ENCODE data around the gene LPCAT1.
"Not testable (repeated sequence)": the region's sequence is repeated elsewhere in the genome, so short reads cannot be mapped to it uniquely, and the experiment has no call there.

LPCAT1 gene

GRCh38 chr5:1439388-1440097 is 84.2 kb downstream of the LPCAT1 start:
- DNase-seq: no peak

GRCh38 chr5:1438871-1439270 is 84.9 kb downstream of the LPCAT1 start:
- DNase-seq: no peak

- no peak for DNase-seq
Observed at GRCh38 chr5:1437876-1438559, 85.7 kb downstream of the LPCAT1 start.

- DNase-seq: peak; percentile 89
Observed at GRCh38 chr5:1437226-1437829, 86.4 kb downstream of the LPCAT1 start.

GRCh38 chr5:1436681-1437080 is 87.1 kb downstream of the LPCAT1 start:
- no peak for DNase-seq

GRCh38 chr5:1436036-1436435 is 87.7 kb downstream of the LPCAT1 start:
- DNase-seq: no peak

GRCh38 chr5:1435369-1435768 is 88.4 kb downstream of the LPCAT1 start:
- no peak for DNase-seq

- no peak for DNase-seq
Observed at GRCh38 chr5:1432296-1432695, 91.5 kb downstream of the LPCAT1 start.

GRCh38 chr5:1431896-1432295 is 91.9 kb downstream of the LPCAT1 start:
- no peak for DNase-seq

- no peak for DNase-seq
Observed at GRCh38 chr5:1431021-1431811, 92.5 kb downstream of the LPCAT1 start.

GRCh38 chr5:1430121-1430795 is 93.5 kb downstream of the LPCAT1 start:
- DNase-seq: no peak

- DNase-seq: no peak
Observed at GRCh38 chr5:1429496-1429895, 94.3 kb downstream of the LPCAT1 start.

GRCh38 chr5:1429066-1429465 is 94.7 kb downstream of the LPCAT1 start:
- no peak for DNase-seq

- no peak for DNase-seq
Observed at GRCh38 chr5:1428107-1428506, 95.7 kb downstream of the LPCAT1 start.

GRCh38 chr5:1424716-1425115 is 99.0 kb downstream of the LPCAT1 start:
- no peak for DNase-seq

- no peak for DNase-seq
Observed at GRCh38 chr5:1423901-1424603, 99.7 kb downstream of the LPCAT1 start.

- not testable (repeated sequence) for DNase-seq
Observed at GRCh38 chr5:1422522-1422921, 101.2 kb downstream of the LPCAT1 start.

- DNase-seq: no peak
Observed at GRCh38 chr5:1421521-1422341, 102.0 kb downstream of the LPCAT1 start.

GRCh38 chr5:1420211-1421195 is 103.3 kb downstream of the LPCAT1 start:
- DNase-seq: no peak

Data from NCI-H2171 treated with DMSO at 0.1 percent for 48 hours (cell line).